ENCODE data around the gene PLXNA4. TPM values are rescaled to one million over a fixed set of nuclear protein-coding genes. Genes with fewer than 3 reads are reported as not detected.

The PLXNA4 gene
- total RNA-seq, 2 donors from 2014 or later = 9.5 to 18.0 TPM

DNA sequence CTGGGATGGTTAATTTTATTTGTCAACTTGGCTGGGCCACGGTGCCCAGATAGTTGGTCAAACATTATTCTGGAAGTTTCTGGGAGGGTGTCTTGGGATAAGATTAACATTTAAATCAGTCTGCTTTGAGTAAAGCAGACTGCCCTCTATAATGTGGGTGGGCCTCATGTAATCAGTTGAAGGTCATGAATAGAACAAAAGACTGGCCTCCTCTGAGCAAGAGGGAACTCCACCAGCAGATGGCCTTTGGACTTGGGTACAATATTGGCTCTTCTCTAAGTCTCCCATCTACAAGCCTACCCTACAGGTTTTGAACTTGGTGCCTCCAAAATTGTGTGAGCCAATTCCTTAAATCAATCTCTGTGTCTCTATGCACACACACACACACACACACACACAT, 61.8 kb downstream of the PLXNA4 start:
- Histone ChIP-seq H3K4me3 (no peak overlapping the region), H3K27me3 (no peaks in the 10 kb centered on the region), H3K9me3 (no peaks in the 10 kb centered on the region), H3K36me3 (no peaks in the 10 kb centered on the region), H3K27ac (no peak overlapping the region), H3K4me1 (peaks cover 0 to 20% of the 10 kb centered on the region in 2 donors)
- TF ChIP-seq, protein P1, sequence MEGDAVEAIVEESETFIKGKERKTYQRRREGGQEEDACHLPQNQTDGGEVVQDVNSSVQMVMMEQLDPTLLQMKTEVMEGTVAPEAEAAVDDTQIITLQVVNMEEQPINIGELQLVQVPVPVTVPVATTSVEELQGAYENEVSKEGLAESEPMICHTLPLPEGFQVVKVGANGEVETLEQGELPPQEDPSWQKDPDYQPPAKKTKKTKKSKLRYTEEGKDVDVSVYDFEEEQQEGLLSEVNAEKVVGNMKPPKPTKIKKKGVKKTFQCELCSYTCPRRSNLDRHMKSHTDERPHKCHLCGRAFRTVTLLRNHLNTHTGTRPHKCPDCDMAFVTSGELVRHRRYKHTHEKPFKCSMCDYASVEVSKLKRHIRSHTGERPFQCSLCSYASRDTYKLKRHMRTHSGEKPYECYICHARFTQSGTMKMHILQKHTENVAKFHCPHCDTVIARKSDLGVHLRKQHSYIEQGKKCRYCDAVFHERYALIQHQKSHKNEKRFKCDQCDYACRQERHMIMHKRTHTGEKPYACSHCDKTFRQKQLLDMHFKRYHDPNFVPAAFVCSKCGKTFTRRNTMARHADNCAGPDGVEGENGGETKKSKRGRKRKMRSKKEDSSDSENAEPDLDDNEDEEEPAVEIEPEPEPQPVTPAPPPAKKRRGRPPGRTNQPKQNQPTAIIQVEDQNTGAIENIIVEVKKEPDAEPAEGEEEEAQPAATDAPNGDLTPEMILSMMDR (IDR thresholded peaks at IDR 0.05) = no peak
- no peak for DNase-seq (ENCODE audit: low spot score)

GRCh38 chr7:132511921-132512320, 64.3 kb downstream of the PLXNA4 start:
- TF ChIP-seq, protein P1 (IDR thresholded peaks at IDR 0.05) = no peak
- Histone ChIP-seq H3K27ac (no peak overlapping the region), H3K27me3 (no peaks in the 10 kb centered on the region), H3K9me3 (no peaks in the 10 kb centered on the region), H3K4me1 (peaks cover 0 to 15% of the 10 kb centered on the region in 2 donors), H3K4me3 (no peak overlapping the region), H3K36me3 (peaks cover 3% of the 10 kb centered on the region)
- DNase-seq (ENCODE audit: low spot score) = no peak

DNA sequence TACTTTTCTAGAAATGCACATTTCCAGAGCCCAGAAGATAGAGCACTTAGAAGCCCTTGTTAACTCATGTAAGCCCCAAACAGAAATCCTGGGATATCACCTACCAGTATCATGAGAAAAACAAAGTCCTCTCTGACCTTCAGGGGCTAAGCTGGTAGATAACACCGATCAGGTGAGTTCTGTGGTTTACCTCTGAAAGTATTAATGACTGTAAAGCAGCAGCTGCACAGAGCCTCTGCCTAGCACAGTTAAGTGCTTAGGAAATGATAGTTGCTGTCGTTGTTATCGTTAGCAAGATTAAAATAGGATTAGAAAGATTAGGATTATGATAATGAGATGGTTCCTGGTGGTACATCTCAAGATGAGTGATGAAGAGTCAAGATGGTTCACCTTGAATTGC, 64.9 kb downstream of the PLXNA4 start:
- Histone ChIP-seq H3K27me3 (no peaks in the 10 kb centered on the region), H3K9me3 (no peaks in the 10 kb centered on the region), H3K36me3 (peaks cover 3% of the 10 kb centered on the region), H3K4me3 (no peak overlapping the region), H3K27ac (no peak overlapping the region), H3K4me1 (peaks cover 0 to 10% of the 10 kb centered on the region in 2 donors)
- TF ChIP-seq, protein P1 (IDR thresholded peaks at IDR 0.05) = no peak
- DNase-seq (ENCODE audit: low spot score) = no peak

DNA sequence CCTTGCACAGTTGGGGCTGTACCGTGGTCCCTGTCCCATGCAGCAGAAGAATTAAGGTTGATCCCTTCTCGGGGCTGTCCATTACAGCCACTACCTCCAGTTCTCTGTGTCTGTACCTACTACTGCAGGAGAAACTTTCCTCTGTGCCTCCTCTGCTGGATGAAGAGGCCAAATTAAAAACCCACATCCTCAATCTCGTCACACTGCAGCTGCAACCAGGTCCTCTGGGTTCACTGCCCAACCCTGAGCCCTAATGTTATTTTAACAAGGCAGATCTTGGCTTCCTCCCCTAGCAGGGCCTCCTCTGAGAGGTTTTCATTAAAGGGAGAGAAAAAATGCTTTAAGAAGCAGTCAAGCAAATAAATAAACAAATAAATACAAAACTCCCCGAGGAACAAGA, 66.6 kb downstream of the PLXNA4 start:
- Histone ChIP-seq H3K27me3 (no peaks in the 10 kb centered on the region), H3K27ac (no peak overlapping the region), H3K4me3 (no peak overlapping the region), H3K36me3 (peaks cover 3% of the 10 kb centered on the region), H3K4me1 (peaks cover 0 to 9% of the 10 kb centered on the region in 2 donors), H3K9me3 (no peaks in the 10 kb centered on the region)
- DNase-seq (ENCODE audit: low spot score) = no peak
- TF ChIP-seq, protein P1 (IDR thresholded peaks at IDR 0.05) = no peak

DNA sequence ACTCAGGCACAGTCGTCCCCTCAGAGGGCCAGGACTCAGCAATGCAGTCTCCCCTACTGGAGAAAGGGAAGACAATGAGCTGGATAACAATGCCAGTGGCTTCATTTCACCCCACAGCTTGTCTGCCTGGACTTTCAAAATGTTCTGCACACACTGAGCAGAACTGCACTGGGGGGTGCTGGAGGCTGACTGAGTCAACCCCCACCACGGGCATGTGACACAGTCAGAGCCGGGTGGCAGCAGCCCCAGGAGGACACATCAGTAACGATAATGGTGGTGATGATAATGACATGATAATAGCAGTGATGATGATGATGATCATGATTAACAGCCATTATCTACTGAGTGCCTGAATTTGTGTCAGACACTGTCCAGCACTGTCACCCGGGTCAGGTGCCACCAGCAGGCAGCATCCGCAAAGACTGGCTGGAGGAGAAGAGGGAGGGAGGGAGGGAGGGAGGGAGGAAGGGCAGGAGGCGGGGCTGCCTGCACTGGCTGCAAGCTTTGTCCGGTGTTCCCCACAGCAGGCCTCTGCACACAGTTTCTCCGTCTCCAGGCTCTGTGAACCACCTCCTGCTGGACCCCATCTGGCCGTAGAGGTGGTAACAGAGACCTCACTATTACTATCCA, 67.4 kb downstream of the PLXNA4 start:
- DNase-seq (ENCODE audit: low spot score) = no peak
- Histone ChIP-seq H3K36me3 (peaks cover 3% of the 10 kb centered on the region), H3K4me3 (no peak overlapping the region), H3K9me3 (no peaks in the 10 kb centered on the region), H3K27ac (peak overlapping the region; percentile 3 to 31), H3K4me1 (peaks cover 0 to 9% of the 10 kb centered on the region in 2 donors), H3K27me3 (no peaks in the 10 kb centered on the region)
- TF ChIP-seq, protein P1 (IDR thresholded peaks at IDR 0.05) = no peak

GRCh38 chr7:132504852-132505251, 71.4 kb downstream of the PLXNA4 start:
- Histone ChIP-seq H3K36me3 (peaks cover 3% of the 10 kb centered on the region), H3K27ac (no peak overlapping the region), H3K4me3 (no peak overlapping the region), H3K4me1 (peaks cover 0 to 23% of the 10 kb centered on the region in 2 donors), H3K9me3 (no peaks in the 10 kb centered on the region), H3K27me3 (no peaks in the 10 kb centered on the region)
- no peak for DNase-seq (ENCODE audit: low spot score)
- TF ChIP-seq, protein P1 (IDR thresholded peaks at IDR 0.05) = no peak

Data from right atrium auricular region (tissue), 2 donors.